HL-60/S4 treated with retinoic acid at 250 ng/mL for 4 days and 3 days (cell line): ENCODE measurements around the gene SLC9A9.
"Not testable (repeated sequence)": the region's sequence is repeated elsewhere in the genome, so short reads cannot be mapped to it uniquely, and the experiment has no call there.

Experiments used
- in situ Hi-C: fragments of 300-500 bp; cut with MboI; formaldehyde crosslinking; loops from 2 replicates; pipeline ENCODE4 v1.7.0; 2022; ENCODE audit warnings: low sequenced_read_pairs

SLC9A9 gene

DNA sequence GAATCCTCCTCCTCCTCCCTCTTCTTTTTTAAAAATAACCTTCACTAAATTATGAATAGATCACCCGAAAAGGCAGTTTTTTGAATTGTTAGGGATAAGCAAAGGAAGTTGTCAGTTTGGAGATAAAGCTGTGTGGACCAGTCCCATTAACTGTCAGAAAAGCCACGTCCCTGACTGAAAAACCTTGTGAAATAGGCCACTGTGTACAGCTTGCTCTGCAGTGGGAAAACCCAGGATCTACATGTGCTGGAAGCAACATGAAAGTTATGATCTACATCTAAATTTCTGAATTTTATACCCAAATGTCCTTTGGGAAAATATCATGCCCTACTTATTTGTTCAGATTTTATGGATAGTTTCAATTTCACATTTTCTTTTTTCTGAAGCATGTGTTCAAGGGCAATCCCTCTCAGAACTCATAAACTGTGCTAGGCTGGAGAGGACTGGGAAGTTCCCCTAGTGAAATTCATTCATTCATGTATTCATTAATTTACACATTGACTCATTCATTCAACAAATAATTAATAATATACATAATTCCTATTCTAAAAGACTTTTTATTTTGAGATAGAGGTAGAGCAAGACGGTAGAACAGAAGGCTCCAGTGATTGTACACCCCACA lies 149.5 kb downstream of the SLC9A9 start:
- in situ Hi-C loops = no loop called here

DNA sequence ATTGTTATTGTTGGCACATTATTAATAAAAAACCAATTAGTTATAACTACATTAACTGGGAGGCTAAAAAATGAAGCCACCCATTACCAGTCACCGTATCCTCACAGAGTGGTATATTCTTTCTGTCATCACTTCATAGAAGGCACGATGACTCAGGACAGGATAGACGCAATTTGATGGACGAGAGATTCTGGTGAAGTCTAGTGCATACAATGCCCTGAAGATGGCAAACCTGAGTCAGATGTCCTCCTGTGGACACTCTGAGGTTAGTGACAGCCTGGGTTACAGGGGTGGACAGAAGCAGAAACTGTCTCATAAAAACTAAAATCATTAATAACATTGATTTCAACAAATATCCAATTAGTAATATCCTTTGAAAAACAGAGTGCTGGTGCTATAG lies 150.3 kb downstream of the SLC9A9 start:
- in situ Hi-C loops = no loop called here

DNA sequence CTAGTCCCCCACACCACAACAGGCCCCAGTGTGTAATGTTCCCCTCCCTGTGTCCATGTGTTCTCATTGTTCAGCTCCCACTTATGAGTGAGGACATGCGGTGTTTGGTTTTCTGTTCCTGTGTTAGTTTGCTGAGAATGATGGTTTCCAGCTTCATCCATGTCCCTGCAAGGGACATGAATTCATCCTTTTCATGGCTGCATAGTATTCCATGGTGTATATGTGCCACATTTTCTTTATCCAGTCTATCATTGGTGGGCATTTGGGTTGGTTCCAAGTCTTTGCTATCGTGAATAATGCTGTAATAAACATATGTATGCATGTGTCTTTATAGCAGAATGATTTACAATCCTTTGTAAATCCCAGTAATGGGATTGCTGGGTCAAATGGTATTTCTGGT lies 152.9 kb downstream of the SLC9A9 start:
- in situ Hi-C loops = not testable (repeated sequence)

DNA sequence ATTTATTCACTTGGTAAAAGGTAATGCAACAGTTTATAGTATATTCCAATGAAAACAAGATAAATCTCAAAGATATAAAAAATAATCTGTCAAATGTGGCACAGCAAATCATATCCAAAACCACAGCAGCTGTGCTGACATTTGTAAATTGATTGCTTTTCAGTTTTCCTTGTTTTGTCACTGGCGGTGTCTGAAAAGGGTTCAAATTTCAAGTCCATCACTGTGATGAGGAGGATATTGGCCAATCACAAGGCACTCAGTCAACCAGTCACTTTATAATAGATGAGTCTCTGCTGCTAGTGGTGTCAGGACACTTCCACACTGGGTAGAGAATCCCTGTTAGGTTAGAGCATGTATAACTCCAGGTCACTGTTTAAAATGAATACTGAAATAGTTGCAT lies 154.8 kb downstream of the SLC9A9 start:
- in situ Hi-C loops = no loop called here

DNA sequence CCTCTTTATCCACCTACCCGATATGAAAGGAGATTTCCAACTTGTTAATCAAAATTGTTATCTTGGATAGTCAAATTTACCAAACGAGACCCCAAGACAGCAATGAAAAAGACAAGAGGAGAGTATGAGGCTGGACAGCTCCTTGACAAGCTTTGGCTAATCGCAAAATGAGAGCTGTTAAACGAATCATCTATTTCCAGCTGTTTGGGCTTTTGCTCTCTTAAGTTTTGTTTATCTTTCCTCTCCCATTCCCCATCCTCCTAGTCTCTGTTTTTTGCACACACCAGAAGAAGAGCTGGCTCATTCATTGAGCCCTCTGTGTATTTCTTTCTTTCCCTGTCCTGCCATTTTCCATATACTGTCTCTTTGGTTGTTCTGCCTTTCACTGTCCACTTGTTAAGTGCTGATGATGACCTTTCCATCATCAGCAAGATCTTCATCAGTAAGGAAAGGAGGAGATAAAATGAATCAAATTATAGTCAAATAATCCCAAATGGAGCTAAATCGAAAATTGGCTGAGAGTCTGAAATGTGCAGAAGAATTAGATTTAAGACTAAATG lies 161.6 kb downstream of the SLC9A9 start:
- in situ Hi-C loops = no loop called here

DNA sequence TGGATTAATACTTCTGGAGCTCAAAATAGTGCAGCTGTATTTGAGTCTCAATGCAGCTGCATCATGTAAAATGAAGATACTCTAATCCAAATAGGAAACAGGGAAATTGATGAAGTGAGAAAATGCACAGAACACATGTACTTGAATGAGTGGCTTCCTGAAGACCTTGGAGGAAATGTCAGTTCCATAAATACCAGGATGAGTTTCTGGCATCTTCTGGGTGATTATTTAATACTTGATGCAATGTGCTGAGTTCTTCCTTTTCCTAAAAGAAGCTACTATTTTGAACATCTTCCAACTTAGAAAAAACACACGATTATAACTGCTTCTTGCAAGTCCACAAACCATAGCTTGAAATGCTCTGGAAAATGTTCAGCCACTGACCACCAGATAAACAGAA lies 162.8 kb downstream of the SLC9A9 start:
- in situ Hi-C loops = no loop called here

DNA sequence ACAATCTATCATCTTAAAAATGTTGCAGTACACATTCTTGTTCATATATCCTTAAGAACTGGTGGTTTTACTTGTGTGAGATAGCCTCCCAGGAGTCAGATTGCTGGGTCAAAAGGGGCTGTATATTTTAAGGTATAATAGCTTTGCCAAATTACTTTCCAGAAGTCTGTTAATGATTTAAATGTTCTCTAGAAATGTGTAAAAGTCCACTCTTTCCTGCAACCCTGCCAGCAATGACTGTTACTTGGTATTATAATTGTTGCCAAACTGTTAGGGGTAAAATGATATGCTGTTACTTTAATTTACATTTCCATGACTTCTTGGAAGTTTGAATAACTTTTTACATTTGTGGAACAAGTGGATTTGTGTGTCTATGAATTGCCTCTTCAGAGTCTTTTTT lies 170.8 kb downstream of the SLC9A9 start:
- in situ Hi-C loops = no loop called here

DNA sequence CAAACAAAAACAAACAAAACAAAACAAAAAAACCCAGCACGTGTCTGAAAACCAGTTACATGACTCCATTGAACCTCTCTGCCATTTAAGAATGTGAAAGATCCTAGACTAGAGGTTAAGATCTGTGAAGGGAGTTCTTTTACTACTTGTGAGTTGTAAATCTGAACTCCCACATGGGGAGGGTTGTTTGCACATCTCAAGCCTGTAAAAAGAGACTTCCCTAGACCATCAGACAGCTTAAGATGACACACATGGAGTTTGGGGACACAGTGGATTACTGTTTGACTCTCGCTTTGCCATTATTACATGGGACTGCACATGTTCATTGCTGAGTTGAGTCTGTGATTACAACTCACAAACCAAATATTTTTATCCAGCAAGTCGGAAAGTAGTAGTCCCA lies 171.5 kb downstream of the SLC9A9 start:
- in situ Hi-C loops = no loop called here

DNA sequence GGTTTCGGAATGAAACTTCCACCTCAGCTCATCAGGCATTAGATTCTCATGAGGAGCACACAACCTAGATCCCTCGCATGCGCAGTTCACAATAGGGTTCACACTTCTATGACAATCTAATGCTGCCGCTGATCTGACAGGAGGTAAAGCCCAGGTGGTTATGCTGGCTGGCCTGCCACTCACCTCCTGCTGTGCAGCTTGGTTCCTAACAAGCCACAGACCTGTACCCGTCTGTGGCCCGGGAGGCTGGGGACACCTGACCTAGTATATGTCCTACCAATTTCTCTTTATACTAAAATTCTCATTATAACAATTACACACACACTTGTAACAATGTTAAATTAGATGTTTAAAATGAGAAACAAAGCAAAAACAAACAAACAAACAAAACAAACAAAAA lies 172.2 kb downstream of the SLC9A9 start:
- in situ Hi-C loops = no loop called here

DNA sequence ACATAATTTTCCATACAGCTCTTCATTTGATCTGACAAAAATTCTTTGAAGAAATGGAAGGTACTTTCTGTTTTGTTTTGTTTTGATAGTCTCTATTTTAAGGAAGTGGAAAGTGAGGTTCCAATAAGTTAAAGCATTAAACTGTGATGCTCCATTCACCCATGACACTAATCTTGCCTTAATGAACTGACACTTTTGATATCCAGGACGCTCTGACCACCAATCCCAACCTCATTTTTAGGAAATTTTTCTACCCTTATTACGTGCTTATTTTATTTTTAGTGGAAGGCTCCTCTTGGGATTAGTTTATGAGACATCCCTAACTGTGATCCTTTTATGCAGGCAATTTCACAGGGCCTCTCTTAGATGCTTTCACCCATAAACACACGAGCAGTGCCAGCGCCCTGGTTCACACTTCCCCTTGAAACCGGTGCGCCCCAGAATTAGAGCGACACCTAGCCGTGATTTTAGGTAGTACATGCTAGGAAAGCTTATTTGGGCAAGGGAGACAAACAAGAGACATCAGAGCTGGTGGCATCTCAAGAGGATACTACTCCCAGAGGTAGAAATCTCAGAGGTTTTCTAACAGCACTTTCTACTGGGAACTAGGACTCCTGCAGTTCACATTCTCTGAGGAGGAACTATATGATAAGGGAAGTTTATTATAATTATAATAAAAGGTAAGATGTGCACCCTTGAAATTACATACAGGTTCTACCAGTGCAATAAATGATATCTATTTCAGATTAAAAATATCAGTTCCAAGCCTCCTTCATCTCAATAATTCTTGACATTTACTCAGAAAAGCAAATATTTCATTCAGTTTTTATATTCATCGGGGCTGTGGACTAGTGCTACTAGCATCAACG lies 173.9 kb downstream of the SLC9A9 start:
- in situ Hi-C loops = no loop called here

DNA sequence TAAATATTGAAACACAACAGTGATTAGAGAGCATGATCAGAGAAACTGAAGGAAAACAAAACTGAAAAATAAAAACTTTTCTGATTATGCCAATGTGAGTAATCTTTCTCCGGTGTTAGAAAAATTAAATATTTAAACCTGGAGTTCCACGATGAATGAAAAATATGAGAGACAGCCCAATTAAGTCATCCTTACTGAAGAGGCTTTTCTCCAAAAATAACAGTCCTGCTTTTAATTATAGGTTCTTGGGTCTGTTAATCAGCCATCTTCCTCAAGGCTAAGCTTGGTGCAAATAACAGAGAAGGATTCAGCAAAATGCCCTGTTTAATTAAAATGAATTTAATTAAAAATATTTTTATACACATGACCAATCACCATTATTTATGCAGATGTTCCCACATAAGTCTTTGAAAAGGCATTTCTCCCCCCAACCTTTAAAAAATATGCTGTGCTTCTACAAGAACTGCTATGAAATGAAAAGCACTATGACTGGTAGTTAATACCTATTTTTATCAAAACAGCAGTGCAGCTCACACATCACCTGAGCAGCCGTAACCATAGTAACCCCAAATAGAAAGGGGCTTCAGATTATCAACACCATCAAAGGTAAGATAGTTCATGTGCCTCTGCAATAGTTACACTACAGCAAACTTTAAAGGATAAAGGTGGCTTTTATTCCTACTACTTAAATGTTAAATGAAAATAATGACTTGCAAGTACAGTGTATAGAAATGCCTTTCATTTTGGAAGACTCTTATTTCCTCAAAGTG lies 175.7 kb downstream of the SLC9A9 start:
- in situ Hi-C loops = no loop called here

DNA sequence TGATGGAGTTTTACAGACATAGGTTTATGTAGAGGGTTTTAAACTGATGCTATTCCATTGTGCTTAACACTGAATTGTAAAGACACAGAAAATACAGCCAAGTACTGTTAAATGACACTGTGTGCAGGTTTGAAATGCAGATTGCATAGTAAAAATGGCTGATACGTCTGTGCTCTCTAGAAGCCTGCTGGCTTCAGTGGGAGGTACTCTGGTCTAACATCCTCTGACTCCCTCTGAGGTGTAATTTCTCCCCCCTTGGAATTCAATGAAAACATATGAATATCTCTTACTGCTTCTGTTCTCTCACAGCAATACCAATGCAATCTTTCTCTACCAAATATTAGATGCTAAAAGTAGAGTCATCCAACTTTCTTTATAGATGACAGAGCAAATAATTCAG lies 176.6 kb downstream of the SLC9A9 start:
- in situ Hi-C loops = no loop called here

DNA sequence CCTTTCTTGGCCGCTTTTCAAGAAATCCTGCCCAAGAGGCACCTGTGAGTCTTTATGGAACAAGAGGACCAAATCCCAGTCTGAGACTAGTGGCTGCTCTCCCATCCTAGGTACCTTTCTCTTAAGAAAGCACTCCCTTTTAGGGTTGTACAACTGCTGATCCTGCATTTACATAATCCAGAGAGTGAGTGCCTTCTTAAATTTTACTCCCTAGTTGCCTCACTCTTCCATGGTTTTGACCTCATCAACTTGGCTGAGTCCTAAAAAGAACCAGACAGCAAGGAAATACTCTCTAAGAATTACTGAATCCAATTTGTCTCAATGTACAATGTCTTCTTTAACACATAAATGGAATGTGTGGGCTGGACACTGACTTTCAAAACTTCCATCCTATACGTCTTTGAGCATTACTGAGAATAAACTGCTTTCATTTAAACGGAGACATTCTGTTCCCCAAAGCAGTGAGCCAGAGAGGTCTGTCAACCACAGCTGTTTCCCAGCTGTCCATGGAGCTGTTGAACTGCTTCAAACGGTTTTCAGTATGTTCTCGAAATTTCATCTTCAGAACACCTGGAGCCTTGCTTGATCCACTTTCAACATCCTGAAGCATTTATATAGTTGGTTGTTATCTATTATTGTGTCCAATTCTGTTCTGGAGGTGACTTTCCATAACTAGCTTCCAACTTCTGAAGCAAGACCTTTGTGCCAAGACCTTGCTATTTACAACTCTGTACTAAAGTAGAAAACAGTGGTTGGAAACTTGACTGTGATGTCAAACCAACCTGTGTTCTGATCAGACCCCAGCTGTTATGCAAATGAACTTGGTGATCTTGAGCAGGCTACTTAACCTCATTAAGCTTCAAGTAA lies 179.1 kb downstream of the SLC9A9 start:
- in situ Hi-C loops = no loop called here

DNA sequence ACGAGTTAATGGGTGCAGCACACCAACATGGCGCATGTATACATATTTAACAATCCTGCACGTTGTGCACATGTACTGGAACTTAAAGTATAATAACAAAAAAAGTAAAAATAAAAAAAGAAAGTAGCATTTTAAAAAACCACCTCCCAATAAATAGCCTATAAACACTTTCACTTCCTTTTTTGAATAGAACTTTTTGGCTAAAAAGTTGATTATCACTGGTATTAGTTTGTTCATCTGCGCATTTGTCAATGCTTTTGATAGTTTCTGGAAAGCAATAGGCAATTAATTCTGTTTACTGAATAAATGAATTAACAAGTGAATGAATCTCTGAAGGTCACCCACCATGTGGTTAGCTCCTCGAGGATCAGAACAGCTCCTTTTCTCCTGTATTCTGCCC lies 179.9 kb downstream of the SLC9A9 start:
- in situ Hi-C loops = no loop called here

DNA sequence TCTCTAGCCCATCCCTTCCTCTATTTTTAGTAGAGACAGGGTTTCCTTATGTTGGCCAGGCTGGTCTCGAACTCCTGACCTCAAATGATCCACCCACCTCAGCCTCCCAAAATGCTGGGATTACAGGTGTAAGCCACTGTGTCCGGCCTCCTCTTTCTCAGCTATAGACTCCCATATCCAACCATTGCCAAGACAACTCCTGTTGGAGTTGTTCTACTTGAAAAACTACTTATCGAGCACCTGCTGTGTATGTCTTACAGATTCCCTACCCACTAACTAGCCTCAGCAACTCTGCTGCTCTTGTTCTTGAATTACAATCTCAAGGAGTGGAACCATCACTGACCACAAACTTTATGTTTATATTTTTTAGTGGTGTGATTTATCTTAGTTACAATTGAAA lies 186.6 kb downstream of the SLC9A9 start:
- in situ Hi-C loops = no loop called here

DNA sequence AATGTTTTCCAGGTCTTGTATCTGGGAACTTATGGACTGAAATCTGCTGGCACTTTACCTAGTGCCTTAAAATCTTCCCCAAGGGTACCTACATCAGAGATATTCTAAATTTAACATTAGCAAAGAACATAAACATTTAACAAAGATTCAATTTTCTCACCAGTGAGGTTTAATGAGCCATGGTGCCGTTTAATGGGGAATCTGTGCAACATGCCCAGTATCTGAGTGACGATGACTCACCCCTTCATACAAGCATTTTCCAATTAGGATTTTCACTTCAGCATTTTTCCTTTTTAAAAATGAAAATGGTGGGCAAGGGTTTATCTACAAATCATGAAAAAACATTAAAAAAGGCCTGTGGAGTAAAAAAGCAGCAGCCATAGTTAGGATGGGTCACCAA lies 189.4 kb downstream of the SLC9A9 start:
- in situ Hi-C loops = no loop called here

DNA sequence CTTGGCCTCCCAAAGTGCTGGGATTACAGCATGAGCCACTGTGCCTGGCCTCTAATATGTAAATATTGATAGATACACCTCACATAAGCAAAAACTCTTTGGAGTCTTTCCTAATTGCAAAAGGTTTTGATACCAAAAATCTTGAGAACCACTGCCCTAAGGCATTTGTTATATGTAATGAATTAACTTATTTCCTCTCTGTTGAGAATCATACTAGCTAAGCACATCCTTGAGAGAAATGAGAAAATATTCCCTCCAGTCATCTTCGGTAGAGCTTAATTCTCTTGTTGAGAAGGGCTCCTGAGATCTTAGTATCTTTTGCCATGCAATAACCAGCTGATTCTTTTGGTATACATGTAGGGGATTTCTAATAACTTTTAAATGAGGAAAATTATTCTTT lies 190.2 kb downstream of the SLC9A9 start:
- in situ Hi-C loops = no loop called here

DNA sequence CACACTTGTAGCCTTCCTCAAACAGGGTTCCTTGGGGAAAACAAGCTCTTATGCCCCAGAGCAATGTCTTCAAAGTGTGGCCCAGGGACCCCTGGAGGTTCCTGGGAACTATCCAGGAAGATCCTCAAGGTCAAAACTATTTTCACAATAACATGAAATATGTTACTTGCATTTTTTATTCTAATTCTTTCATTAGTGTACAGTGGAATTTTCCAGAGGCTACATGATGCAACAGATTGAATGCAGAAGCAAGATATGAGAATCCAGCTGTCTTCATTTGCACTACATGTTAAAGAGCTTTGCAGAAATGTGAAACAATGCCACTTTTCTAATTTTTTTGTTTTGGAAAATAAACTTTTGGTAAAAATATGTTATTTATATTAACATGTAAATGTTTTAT lies 190.9 kb downstream of the SLC9A9 start:
- in situ Hi-C loops = no loop called here

DNA sequence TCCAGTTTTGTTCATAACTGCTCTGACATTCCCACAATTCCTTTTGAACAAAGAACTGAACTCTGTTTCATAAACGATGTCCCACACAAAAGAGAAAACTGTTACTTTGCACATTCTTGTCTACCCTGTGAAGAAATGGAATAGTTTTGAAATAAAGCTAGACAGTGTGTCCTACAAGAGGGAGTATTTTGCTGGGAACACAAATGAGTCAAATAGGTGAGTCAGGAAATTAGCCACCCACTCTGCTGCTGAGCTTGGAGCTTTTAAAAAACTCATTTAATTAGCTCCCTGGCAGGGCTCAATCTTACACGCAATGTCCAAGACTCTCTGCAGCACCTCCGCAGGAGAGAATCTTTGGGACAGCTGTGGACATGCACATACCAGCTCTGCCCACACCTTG lies 193.4 kb downstream of the SLC9A9 start:
- in situ Hi-C loops = no loop called here

DNA sequence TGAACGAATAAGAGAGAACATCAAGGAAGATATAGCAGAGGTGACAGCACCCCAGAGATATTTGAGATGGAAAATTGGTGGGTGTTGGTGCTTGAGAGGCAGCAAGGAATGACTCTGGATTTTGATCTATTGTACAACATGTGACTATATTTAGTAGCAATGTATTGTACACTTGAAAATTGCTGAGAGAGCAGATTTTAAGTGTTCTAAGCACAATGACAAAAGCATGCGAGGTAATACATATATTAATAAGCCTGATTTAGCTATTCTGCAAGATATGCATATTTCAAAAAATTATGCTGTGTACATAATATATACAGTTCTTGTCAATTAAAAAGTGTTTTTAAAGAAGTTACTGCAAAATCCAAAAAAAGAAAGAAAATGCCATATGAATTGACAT lies 194.3 kb downstream of the SLC9A9 start:
- in situ Hi-C loops = no loop called here

DNA sequence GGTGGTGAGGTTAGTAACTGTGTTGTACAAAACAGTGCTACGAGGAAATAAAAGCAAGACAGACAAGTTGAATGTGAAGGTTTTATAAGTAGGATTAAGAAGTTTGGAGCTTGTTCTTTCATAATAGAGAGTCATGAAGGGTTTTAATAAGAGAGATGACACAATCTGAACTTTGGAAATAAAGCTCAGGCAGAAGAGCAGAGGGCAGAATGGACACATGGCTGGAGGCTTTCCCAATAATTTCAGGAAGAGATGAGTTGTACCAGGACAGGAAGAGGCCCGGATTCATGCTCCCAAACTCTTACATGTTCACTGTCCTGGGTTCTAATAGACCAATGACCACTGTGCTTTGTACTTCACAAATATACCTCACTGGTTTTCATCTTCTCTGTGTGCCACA lies 194.8 kb downstream of the SLC9A9 start:
- in situ Hi-C loops = no loop called here
